K562 (cell line): ENCODE measurements around the gene DAB2IP. TPM values are rescaled to one million over a fixed set of nuclear protein-coding genes. Genes with fewer than 3 reads are reported as not detected.

Experiments used
- ATAC-seq: fragments of 200-7000 bp; cut with Tn5 transposase; 3 replicates; pipeline ENCODE4 v1.9.1; 2020; ENCODE audit warnings: moderate library complexity
- BruUV-seq: library from RNA; stranded (reverse); fragments of 400-500 nt; replicated peaks from 2 replicates; lab custom pipeline; 2021; lab: Mats Ljungman, UMichigan
- CTCF ChIA-PET: fragments of 300-600 bp; formaldehyde crosslinking; extraction: SDS; loops from one replicate; lab custom pipeline; 2021; ENCODE audit warnings: low intra/inter-chr PET ratio; lab: Yijun Ruan, JAX
- POLR2A ChIA-PET: fragments of 300-600, 350-650 bp; sonication (Branson Sonifier 250); formaldehyde crosslinking; extraction: SDS; loops from one replicate; lab custom pipeline; 2021; ENCODE audit warnings: antibody characterized with exemption, inconsistent platforms; lab: Yijun Ruan, JAX
- DNase-seq, 4 experiments: peaks; one replicate each; pipeline versions ENCODE4 v3.0.0 to v3.0.0-alpha.2; 2011 to 2018; ENCODE audit warnings: low spot score in 3 of 4, mixed read lengths in 3 of 4; ENCODE audit errors: extremely low read depth in 1 of 4
- FAIRE-seq: peaks from 2 replicates; lab custom pipeline; 2011; peaks lifted over from hg19 to GRCh38; lab: Jason Lieb, UNC
- H2AFZ ChIP-seq: 2 replicates; pipeline ENCODE4 v1.6.0; 2011; ENCODE audit warnings: low read depth, low read length, control low read depth, inconsistent platforms
- H3K27ac ChIP-seq: fragments of 200-600 bp; 3 replicates; pipeline ENCODE4 v1.8.0; 2011; ENCODE audit warnings: low read depth, mild to moderate bottlenecking, control low read depth, inconsistent platforms, low read length, moderate library complexity, mixed read lengths; ENCODE audit errors: extremely low read depth
- H3K27me3 ChIP-seq, 2 experiments: fragments of 300-600 bp in 1 of 2; 2 replicates in 1 of 2; 3 replicates in 1 of 2; pipeline versions ENCODE4 v1.6.0 to v1.8.0; 2011; ENCODE audit warnings: inconsistent platforms in 2 of 2, low read length in 2 of 2, mild to moderate bottlenecking in 1 of 2, mixed read lengths in 1 of 2, moderate library complexity in 1 of 2; ENCODE audit not compliant: control insufficient read depth in 2 of 2, insufficient read depth in 2 of 2
- H3K36me3 ChIP-seq: fragments of 300-600 bp; 3 replicates; pipeline ENCODE4 v1.8.0; 2011; ENCODE audit warnings: mild to moderate bottlenecking, low read length, inconsistent platforms; ENCODE audit not compliant: control insufficient read depth, insufficient read depth
- H3K4me1 ChIP-seq, 2 experiments: fragments of 200-600 bp in 1 of 2; replicated peaks in 1 of 2; 2 replicates in 1 of 2; 3 replicates in 1 of 2; pipeline versions ENCODE4 v1.5.1 to v1.8.0; 2011; ENCODE audit warnings: inconsistent platforms in 2 of 2, low read length in 2 of 2, mild to moderate bottlenecking in 1 of 2, mixed read lengths in 1 of 2, moderate library complexity in 1 of 2; ENCODE audit not compliant: control insufficient read depth in 2 of 2, insufficient read depth in 2 of 2
- H3K4me2 ChIP-seq: 2 replicates; pipeline ENCODE4 v1.6.1; 2011; ENCODE audit warnings: low read length, control low read depth, inconsistent platforms, mixed read lengths; ENCODE audit not compliant: insufficient read depth
- H3K4me3 ChIP-seq: fragments of 200-600 bp; sonication (generic), shearing (Covaris generic); 2 replicates; pipeline ENCODE4 v1.5.1; 2016; ENCODE audit warnings: control low read depth, inconsistent platforms
- H3K79me2 ChIP-seq: fragments of 200-600 bp; 3 replicates; pipeline ENCODE4 v1.8.0; 2011; ENCODE audit warnings: low read length, inconsistent platforms; ENCODE audit not compliant: control insufficient read depth, insufficient read depth
- H3K9ac ChIP-seq, 2 experiments: 2 replicates each; pipeline versions ENCODE4 v1.6.0 to v1.6.1; 2011; ENCODE audit warnings: low read depth in 2 of 2, low read length in 2 of 2, control low read depth in 1 of 2, inconsistent platforms in 1 of 2, mild to moderate bottlenecking in 1 of 2, mixed read lengths in 1 of 2; ENCODE audit not compliant: insufficient read depth in 1 of 2
- H3K9me1 ChIP-seq: one replicate; pipeline ENCODE4 v1.6.0; 2011; ENCODE audit warnings: inconsistent platforms, mild to moderate bottlenecking, low read length, moderate library complexity; ENCODE audit not compliant: control insufficient read depth, insufficient read depth
- H3K9me3 ChIP-seq: replicated peaks from 2 replicates; pipeline ENCODE4 v1.5.1; 2011; ENCODE audit warnings: low read depth, low read length, inconsistent platforms; ENCODE audit not compliant: control insufficient read depth, insufficient read depth
- H4K20me1 ChIP-seq: replicated peaks from 2 replicates; pipeline ENCODE4 v1.6.1; 2011; ENCODE audit warnings: low read length, inconsistent platforms, mixed read lengths; ENCODE audit not compliant: control insufficient read depth, insufficient read depth
- CREM ChIP-seq: IDR thresholded peaks from 2 replicates; pipeline ENCODE4 v1.6.1; 2014; ENCODE audit warnings: antibody characterized with exemption, low read depth
- EZH2 ChIP-seq: IDR thresholded peaks from 2 replicates; pipeline ENCODE4 v1.6.1; 2012; ENCODE audit warnings: low read depth, mild to moderate bottlenecking, inconsistent platforms, low read length, borderline replicate concordance
- HDAC2 ChIP-seq: fragments of 450-650 bp; IDR thresholded peaks from 2 replicates; pipeline ENCODE4 v1.6.1; 2016; ENCODE audit warnings: mild to moderate bottlenecking
- HIVEP1 ChIP-seq: fragments of 250-450 bp; sonication (Bioruptor Pico); IDR thresholded peaks from 2 replicates; pipeline ENCODE4 v1.4.0; 2020; ENCODE audit warnings: mild to moderate bottlenecking
- NFIX ChIP-seq: fragments of 250-450 bp; sonication (Bioruptor Pico); IDR thresholded peaks from 2 replicates; pipeline ENCODE4 v1.4.0; 2020; ENCODE audit warnings: low read depth, mild to moderate bottlenecking, moderate library complexity
- POLR2AphosphoS5 ChIP-seq: IDR thresholded peaks from 2 replicates; pipeline ENCODE4 v1.6.1; 2011; ENCODE audit warnings: mild to moderate bottlenecking, low read depth, low read length, moderate library complexity; ENCODE audit not compliant: control insufficient read depth, insufficient read depth
- RFX7 ChIP-seq: fragments of 250-450 bp; sonication (Bioruptor Pico); IDR thresholded peaks from 2 replicates; pipeline ENCODE4 v1.5.1; 2021; ENCODE audit warnings: mild to moderate bottlenecking
- SIN3B ChIP-seq: fragments of 450-650 bp; IDR thresholded peaks from 2 replicates; pipeline ENCODE4 v1.6.1; 2017; ENCODE audit warnings: low read depth, mild to moderate bottlenecking, moderate library complexity
- SNIP1 ChIP-seq: fragments of 450-650 bp; IDR thresholded peaks from 2 replicates; pipeline ENCODE4 v1.7.1; 2017; ENCODE audit warnings: low read depth, mild to moderate bottlenecking
- ZBTB26 ChIP-seq: fragments of 450-650 bp; formaldehyde crosslinking; IDR thresholded peaks from 2 replicates; pipeline ENCODE4 v1.4.0; 2022; ENCODE audit warnings: missing genetic modification characterization
- ZNF217 ChIP-seq: sonication (generic); formaldehyde crosslinking; IDR thresholded peaks from 2 replicates; pipeline ENCODE4 v1.8.0; 2022; ENCODE audit warnings: mild to moderate bottlenecking, missing genetic modification reagents
- ZNF609 ChIP-seq: sonication (generic); formaldehyde crosslinking; IDR thresholded peaks from 2 replicates; pipeline ENCODE4 v1.8.1; 2023; ENCODE audit warnings: missing genetic modification reagents, mild to moderate bottlenecking, borderline replicate concordance
- ZNF707 ChIP-seq: fragments of 250-450 bp; sonication (Bioruptor Pico); conservative IDR thresholded peaks from 2 replicates; pipeline ENCODE4 v1.8.0; 2022; ENCODE audit warnings: inconsistent platforms, mild to moderate bottlenecking, moderate library complexity
- ZNF75A ChIP-seq: fragments of 450-650 bp; formaldehyde crosslinking; IDR thresholded peaks from 2 replicates; pipeline ENCODE4 v1.4.0; 2020; ENCODE audit warnings: mild to moderate bottlenecking
- WGBS: fragments of 100-300 bp; shearing (Covaris generic); methylation state at CpG from one replicate; pipeline ENCODE4 v1.1.6; 2016; ENCODE audit warnings: low coverage, mixed read lengths; ENCODE audit not compliant: insufficient coverage; ENCODE audit errors: missing lambda C conversion rate; 5-methylcytosine and 5-hydroxymethylcytosine counted together
- in situ Hi-C: fragments of 300-500 bp; cut with MboI; formaldehyde crosslinking; loops from 4 replicates; pipeline ENCODE4 v1.15.0; 2018; ENCODE audit warnings: inconsistent platforms, mixed read lengths
- intact Hi-C: fragments of 100-400 bp; cut with micrococcal nuclease; formaldehyde crosslinking; loops from 2 replicates; pipeline ENCODE4 v1.14.2; 2022
- polyA plus RNA-seq, 8 experiments: library from polyadenylated mRNA; depleted of rRNA in 4 of 8; stranded (reverse) in 5 of 8; unstranded in 3 of 8; fragments of >200 nt; fragmentation: Nextera tagmentation in 2 of 8; fragmentation: Illumina TruSeq in 1 of 8; extraction: Ambion mirVana in 2 of 8; extraction: Trizol in 1 of 8; gene quantifications; 2 replicates each; pipeline versions ENCODE4 v1.2.1 to v1.2.3, GENCODE V29; 2011 to 2014; ENCODE audit warnings: inconsistent platforms in 1 of 8, missing spikeins in 1 of 8
- total RNA-seq, 7 experiments: library from RNA; depleted of rRNA in 6 of 7; stranded (reverse); fragments of >200 nt in 6 of 7; fragmentation: Illumina TruSeq in 2 of 7; extraction: Trizol in 2 of 7; gene quantifications; 2 replicates each; pipeline versions ENCODE4 v1.2.1 to v1.2.3, GENCODE V29; 2011 to 2021; ENCODE audit warnings: low replicate concordance in 1 of 7
- TF ChIP-seq, protein P1 (sequence below): sonication (generic); formaldehyde crosslinking; IDR thresholded peaks from 2 replicates; pipeline ENCODE4 v1.9.0; 2022; ENCODE audit warnings: mild to moderate bottlenecking, missing genetic modification reagents

The DAB2IP gene
- total and polyA plus RNA-seq, 9 of the 15 experiments (the other 6 are each of a cell fraction or from before 2014, with no cell fraction given), result 0.04 to 0.31 (median 0.08) TPM; not detected in 5

GRCh38 chr9:121662891-121663580 is 11.6 kb downstream of the DAB2IP start (continued):
- TF ChIP-seq POLR2AphosphoS5 (no peak), CREM (no peak), NFIX (CRISPR knock-in tag) (no peak), RFX7 (CRISPR knock-in tag) (no peak)

DNA sequence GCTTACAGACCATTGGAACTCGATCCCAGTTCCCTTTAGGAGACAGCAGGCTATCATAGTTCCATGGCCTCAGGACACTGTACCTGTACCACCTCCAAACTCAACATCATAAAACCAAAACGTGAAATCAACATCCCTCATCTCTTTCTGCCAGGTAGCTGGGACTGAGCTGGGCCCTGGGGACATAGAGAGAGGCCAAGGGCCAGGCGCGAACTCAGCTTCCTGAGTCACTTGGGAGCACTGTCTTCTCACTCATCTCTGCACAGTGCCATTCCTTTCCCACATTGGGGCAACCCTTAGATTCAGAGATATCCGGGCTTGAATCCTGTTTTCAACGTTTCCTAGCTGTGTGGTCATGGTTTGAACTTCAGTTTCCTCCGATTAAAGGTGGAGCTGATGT is 12.2 kb downstream of the DAB2IP start:
- Histone ChIP-seq H3K27me3 (peaks cover 15 to 34% of the 10 kb centered on the region in 2 experiments), H3K36me3 (no peaks in the 10 kb centered on the region), H3K79me2 (no peaks in the 10 kb centered on the region), H3K4me1 (no peaks in the 10 kb centered on the region), H2AFZ (no peak overlapping the region), H3K9me1 (no peaks in the 10 kb centered on the region), H3K27ac (no peak overlapping the region), H3K9me3 (no peaks in the 10 kb centered on the region), H4K20me1 (peaks cover 3% of the 10 kb centered on the region; the same call in 1 of the 2 replicates), H3K9ac (no peak overlapping the region), H3K4me3 (no peak overlapping the region), H3K4me2 (no peak overlapping the region)
- CTCF ChIA-PET, result no interaction called here
- intact Hi-C loops, result no loop called here
- no TSS peak for BruUV-seq
- no peak for FAIRE-seq
- in situ Hi-C loops, result no loop called here
- WGBS, result 0% methylated on average over 7 of the region's 7 CpGs
- no peak for ATAC-seq
- no peak for DNase-seq
- POLR2A ChIA-PET, result no interaction called here
- TF ChIP-seq EZH2 (no peak), ZNF609 (no peak), ZNF75A (CRISPR knock-in tag) (no peak), SNIP1 (no peak), ZNF707 (CRISPR knock-in tag) (no peak), SIN3B (no peak), HIVEP1 (CRISPR knock-in tag) (no peak), ZBTB26 (no peak), ZNF217 (CRISPR knock-in tag) (no peak), HDAC2 (no peak)
- TF ChIP-seq, protein P1, sequence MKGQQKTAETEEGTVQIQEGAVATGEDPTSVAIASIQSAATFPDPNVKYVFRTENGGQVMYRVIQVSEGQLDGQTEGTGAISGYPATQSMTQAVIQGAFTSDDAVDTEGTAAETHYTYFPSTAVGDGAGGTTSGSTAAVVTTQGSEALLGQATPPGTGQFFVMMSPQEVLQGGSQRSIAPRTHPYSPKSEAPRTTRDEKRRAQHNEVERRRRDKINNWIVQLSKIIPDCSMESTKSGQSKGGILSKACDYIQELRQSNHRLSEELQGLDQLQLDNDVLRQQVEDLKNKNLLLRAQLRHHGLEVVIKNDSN (CRISPR knock-in tag), result no peak
